DMS79 (cell line): ENCODE results near the gene SLC7A14.

Source experiments
- DNase-seq: peaks from one replicate; lab custom pipeline; 2025; lab: John Stamatoyannopoulos, UW

Gene SLC7A14

GRCh38 chr3:170536712-170537111 lies 49.2 kb downstream of the SLC7A14 start:
- DNase-seq, result peak; percentile 23

DNA sequence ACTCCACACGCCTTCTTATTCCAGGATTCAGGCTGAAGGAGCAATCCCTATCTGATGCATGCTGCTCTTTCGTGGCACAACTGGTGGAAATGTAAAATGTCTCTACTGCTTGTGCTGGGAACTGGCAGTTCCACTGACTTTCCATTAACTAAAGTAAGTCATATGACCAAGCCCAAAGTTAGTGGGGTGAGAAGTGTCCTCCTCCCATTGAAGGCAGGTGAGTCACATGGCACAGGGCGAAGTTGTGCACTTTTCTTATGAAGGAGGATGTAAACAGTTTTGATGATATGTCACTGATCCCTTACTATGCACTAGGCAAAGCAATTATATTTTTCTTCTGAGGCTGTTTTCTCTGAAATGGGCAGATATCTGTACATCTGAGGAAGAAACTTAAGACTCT lies 51.6 kb downstream of the SLC7A14 start:
- no peak for DNase-seq

GRCh38 chr3:170532573-170532972 lies 53.3 kb downstream of the SLC7A14 start:
- DNase-seq, result peak; percentile 54

DNA sequence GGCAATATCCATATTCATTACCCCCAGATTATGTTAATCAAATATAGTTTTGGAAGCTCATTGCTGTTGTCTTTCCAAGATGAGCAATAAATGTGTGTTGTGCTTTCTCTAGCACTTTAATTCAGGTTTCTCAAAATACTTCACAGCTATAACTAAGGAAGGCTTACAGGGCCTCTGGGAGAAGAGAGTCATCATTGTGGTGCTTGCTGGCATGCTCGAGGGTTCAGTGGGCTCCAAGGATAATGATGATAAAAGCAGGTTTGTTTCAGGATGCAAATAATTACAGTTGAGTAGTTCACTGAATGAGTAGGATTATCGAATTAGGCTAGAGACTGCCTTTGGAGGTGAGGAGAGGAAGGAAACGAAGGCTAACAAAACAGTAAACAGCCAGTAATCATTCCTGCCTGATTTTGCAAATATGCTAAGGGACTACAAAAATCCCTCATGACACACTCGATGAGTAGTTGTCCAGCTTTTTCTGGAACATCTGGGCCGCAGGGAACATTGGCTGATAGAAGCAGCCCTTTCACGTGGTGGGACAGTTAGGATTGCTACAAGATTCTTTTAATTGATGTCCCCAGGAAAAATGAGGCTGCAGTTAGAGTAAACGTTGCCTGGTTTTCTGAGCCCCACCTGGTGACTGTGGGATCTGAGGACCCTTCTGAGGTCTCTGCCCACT lies 54.1 kb downstream of the SLC7A14 start:
- no peak for DNase-seq

- DNase-seq, result no peak
These were observed 54.8 kb downstream of the SLC7A14 start for GRCh38 chr3:170531054-170531453.

GRCh38 chr3:170529912-170530311 lies 56.0 kb downstream of the SLC7A14 start:
- DNase-seq, result no peak

GRCh38 chr3:170529346-170529745 lies 56.5 kb downstream of the SLC7A14 start:
- no peak for DNase-seq

GRCh38 chr3:170528726-170529125 lies 57.1 kb downstream of the SLC7A14 start:
- no peak for DNase-seq

- no peak for DNase-seq
These were observed 61.8 kb downstream of the SLC7A14 start for GRCh38 chr3:170524073-170524472.

DNA sequence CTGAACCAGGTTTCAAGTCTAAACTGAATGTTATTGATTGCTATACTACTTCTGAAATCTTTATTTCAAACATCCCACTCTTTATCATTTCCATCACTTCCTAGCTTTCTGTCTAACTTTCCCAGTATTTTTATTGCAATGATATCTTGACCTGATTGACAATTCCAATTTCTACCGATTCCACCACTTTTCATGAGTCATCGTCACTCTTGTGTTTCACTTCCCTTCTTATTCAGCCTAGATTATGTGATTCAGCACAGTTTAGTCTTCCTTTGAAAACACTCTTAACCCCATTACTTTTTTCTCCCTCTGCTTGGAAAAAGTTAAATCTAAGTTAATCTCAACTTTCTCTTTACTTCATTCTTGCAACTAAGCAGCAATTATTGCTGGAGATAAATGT lies 62.6 kb downstream of the SLC7A14 start:
- DNase-seq, result no peak

DNA sequence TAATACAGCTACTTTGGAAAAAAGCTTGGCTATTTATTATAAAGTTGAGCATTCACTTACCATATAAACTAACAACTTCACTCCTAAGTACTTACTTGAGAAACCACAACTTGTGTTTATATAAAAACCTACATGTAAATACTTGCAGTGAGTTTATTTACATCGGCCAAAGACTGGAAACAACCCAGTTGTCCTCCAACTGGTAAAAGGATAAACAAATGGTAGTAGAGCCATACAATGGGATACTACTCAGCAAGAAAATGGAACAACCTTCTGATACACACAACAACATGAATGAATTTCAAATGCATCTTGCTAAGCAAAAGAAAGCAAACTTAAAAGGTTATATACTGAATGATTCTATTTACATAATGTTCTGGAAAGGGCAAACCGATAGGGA lies 63.7 kb downstream of the SLC7A14 start:
- peak; percentile 91 for DNase-seq

- no peak for DNase-seq
These were observed 64.9 kb downstream of the SLC7A14 start for GRCh38 chr3:170520996-170521395.

- no peak for DNase-seq
These were observed 68.5 kb downstream of the SLC7A14 start for GRCh38 chr3:170517242-170517945.

DNA sequence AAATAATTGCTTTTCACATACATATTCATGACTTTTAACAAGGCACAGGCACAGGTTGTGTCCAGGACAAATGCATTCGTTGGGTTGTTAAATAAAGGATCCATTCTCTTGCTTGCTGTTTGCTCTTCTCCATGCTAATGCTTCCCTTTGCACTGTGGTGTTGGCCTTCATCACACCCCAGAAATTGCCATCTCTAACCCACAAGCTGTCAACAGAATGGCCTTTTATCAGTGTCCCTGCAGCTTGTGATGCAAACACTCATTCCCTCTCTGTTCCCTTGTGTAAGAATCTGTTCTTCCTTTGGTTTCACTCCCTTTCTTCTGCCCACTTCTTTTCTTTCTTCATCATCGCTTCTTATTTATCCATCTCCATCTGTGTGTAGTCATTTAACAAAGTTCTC lies 72.2 kb downstream of the SLC7A14 start:
- no peak for DNase-seq

DNA sequence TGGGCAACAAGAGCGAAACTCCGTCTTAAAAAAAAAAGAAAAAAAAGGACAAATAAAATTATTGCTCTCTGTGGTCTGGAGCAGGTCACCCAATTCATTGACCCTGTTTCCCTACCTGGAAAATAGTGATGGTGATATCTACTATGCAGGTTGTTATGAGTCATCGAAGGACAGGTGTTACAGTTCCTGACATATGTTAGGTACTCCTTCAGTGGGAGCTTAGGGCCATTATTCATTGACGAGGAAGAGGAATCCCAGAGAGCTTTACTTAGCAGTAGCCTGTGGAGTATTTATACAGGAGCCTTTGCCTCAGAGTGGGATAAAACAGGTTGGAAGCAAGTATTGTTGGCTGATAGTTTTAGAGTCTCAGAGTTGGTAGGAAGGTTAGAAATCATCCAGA lies 74.5 kb downstream of the SLC7A14 start:
- no peak for DNase-seq

DNA sequence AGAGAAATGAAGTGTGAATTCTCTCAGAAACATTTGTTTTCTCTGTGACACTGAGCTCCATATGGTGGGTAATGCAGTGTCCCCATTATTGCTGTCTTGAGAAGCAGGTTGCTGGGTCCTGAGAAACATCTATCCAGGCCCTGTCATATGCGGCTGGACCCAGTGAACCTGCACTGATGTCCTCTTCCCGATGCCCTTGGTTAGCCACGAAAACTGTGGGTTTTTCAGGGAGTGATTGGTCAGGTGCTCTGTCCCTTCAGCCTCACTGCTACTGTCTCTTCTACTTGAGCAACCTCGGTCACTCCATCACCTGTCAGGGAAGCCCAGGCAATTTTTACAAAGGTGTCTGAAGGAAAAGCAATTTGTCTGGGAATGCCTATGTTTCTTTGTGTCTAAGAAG lies 77.0 kb downstream of the SLC7A14 start:
- DNase-seq, result no peak

DNA sequence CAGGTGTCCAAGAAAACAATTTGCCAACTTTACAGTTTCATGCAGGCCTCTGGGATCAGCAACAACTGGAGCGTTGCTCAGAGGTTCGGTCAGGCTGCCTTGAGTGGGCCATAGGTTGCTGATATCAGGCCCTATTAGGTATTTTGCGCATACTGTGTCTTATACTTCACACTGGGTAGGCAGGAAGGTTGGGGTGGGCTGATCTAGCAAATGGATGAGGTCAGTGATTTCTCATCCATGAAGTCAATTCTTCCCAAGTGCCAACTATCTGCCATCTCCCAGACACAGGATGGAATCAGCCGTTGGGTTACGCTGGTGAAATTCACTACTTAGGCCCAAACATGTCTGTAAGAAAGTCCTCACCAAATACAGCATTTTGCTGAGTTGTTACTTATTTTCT lies 77.6 kb downstream of the SLC7A14 start:
- no peak for DNase-seq

DNA sequence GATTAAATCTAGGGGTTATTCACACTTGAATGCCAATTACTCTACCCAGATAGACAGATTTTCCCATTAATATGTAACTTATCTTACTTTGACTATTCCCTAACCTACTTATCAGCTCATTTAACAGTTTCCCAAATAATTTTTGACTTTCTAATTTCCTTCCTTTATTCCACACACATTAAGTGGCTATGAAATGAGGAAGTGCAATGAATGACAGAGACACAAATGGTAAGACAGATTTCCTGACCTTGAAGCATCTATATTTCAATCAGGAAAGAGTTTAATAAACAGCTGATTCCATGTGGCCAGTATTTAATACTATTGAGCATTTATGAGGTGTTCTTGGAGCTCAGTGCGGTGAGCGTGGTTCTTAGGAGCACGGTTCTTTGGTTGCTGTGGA lies 78.8 kb downstream of the SLC7A14 start:
- DNase-seq, result no peak

DNA sequence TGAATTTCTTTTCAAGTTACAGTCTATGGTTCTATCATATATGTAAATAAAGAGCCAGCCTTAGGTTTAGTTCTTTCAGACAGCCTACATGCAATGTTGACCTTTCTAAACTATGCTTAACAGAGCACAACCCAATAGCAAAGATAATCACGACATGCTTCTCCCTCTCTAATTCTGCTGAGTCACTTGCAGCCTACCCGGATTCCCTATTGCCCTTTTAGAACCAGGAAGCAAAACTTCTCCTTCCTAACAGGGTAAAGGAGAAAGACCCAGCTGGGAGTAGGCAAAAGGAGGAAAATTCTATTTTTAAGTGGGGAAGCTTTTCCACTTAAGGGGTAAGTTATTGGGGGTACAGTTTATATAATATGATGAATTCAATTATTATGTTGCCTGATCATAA lies 79.3 kb downstream of the SLC7A14 start:
- DNase-seq, result no peak

DNA sequence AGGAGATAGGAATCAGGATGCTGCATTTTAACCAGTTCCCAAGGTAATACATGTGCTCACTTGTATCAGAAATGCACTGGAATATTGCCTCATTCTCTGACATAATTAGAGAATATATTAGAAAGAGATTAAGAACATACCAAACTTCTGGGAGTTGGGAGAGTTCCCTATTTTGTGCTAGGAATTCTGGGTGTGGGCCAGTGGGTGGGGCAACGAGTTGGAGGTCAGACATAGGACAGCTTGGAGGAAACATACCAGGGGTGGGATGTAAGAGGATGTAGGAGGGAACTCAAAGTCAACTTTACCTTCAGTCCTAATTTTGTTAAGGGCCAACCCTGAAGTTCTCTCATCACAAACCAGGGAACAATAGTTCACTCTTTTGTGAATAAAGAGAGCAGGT lies 83.6 kb downstream of the SLC7A14 start:
- DNase-seq, result no peak

DNA sequence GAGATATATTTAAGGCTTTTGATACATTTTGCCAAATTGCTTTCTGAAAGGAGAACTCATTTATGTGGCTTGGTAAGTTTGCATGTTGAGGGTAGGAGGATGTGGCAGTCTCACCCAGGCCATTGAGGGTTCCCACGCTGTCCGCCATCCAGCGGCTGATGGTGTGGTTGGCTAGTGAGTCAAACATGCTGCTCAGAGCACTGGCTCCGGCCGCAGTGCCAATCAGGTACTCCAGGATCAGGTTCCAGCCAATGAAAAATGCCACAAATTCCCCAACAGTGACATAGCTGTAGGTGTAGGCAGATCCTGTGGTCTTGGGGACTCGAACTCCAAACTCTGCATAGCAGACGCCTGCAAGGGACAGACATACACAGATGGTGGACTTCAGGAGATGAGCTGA lies 84.9 kb downstream of the SLC7A14 start:
- no peak for DNase-seq

GRCh38 chr3:170500462-170500861 lies 85.4 kb downstream of the SLC7A14 start:
- no peak for DNase-seq

DNA sequence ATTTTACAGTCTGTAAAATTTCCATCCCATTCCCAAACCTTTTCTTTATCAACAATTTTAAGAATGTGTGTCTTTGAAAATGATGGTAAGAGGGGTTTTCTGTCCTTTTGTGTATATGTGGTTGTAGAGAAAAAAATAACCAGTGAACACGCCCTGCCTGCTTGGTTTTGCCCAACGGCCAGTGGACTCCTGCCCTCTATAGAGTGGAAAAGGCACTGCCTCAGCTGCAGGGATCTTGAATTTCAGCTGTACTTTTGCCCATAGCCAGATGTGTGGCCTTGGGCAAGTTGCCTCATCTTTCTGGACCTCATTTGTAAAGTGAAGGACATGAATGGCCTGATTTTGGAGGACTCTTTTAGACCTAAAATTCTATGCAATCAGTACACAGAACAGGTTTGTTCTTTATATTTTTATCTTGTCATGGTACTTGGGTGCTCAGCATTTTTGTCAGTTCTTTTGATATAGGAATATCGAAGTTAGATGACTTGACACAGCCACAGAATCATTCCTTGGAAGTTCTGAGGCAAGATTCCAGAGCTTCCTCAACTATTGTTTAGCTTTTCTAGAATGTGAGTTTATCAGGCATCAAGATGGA lies 86.2 kb downstream of the SLC7A14 start:
- no peak for DNase-seq
